Endothelial cell of umbilical vein (primary cell): ENCODE data around the gene TSHZ3. TPM values are rescaled to one million over a fixed set of nuclear protein-coding genes. Genes with fewer than 3 reads are reported as not detected.

Experiments
- BruUV-seq: library from RNA; stranded (reverse); fragments of 400-500 nt; replicated peaks from 2 replicates; lab custom pipeline; 2021; lab: Mats Ljungman, UMichigan
- CTCF ChIA-PET: fragments of 300-600, 350-600 bp; sonication (Branson Sonifier 250); formaldehyde crosslinking; loops from one replicate; lab custom pipeline; 2021; ENCODE audit warnings: antibody characterized with exemption, inconsistent platforms; lab: Charles Lee
- POLR2A ChIA-PET: fragments of 300-600, 350-600 bp; sonication (Branson Sonifier 250); formaldehyde crosslinking; loops from one replicate; lab custom pipeline; 2021; ENCODE audit warnings: antibody characterized with exemption, inconsistent platforms; lab: Charles Lee
- DNase-seq: peaks from one replicate; pipeline ENCODE4 v3.0.0-alpha.2; 2011; ENCODE audit warnings: low read depth, low spot score
- FAIRE-seq: peaks from 2 replicates; lab custom pipeline; 2011; peaks lifted over from hg19 to GRCh38; lab: Jason Lieb, UNC
- H2AFZ ChIP-seq: 2 replicates; pipeline ENCODE4 v1.6.0; 2012; ENCODE audit warnings: low read depth, low read length, control low read depth, inconsistent platforms
- H3K27ac ChIP-seq: 2 replicates; pipeline ENCODE4 v1.5.1; 2011; ENCODE audit warnings: low read depth, mild to moderate bottlenecking, control low read depth, low read length, moderate library complexity; ENCODE audit not compliant: insufficient read depth
- H3K27me3 ChIP-seq, 2 experiments: 2 replicates each; pipeline versions ENCODE4 v1.6.0 to v1.6.1; 2011; ENCODE audit warnings: low read length in 2 of 2, mixed read lengths in 1 of 2; ENCODE audit not compliant: control insufficient read depth in 2 of 2, insufficient read depth in 2 of 2
- H3K36me3 ChIP-seq, 2 experiments: 2 replicates in 1 of 2; 3 replicates in 1 of 2; pipeline ENCODE4 v1.5.1; 2011; ENCODE audit warnings: low read length in 2 of 2, mild to moderate bottlenecking in 1 of 2, moderate library complexity in 1 of 2; ENCODE audit not compliant: control insufficient read depth in 2 of 2, insufficient read depth in 2 of 2; ENCODE audit errors: extremely low read depth in 1 of 2
- H3K4me1 ChIP-seq: 3 replicates; pipeline ENCODE4 v1.5.1; 2011; ENCODE audit warnings: mild to moderate bottlenecking, low read length; ENCODE audit not compliant: control insufficient read depth, insufficient read depth; ENCODE audit errors: extremely low read depth
- H3K4me2 ChIP-seq: 2 replicates; pipeline ENCODE4 v1.6.1; 2011; ENCODE audit warnings: low read length, control low read depth, mixed read lengths; ENCODE audit not compliant: insufficient read depth
- H3K4me3 ChIP-seq, 3 experiments: fragments of 200-600 bp in 1 of 3; sonication (generic), shearing (Covaris generic) in 1 of 3; replicated peaks in 1 of 3; 2 replicates each; pipeline ENCODE4 v1.5.1; 2011 to 2016; ENCODE audit warnings: control low read depth in 3 of 3, low read length in 3 of 3, mild to moderate bottlenecking in 2 of 3, inconsistent platforms in 1 of 3, low read depth in 1 of 3, moderate library complexity in 1 of 3; ENCODE audit not compliant: insufficient read depth in 1 of 3
- H3K79me2 ChIP-seq: 2 replicates; pipeline ENCODE4 v1.6.0; 2012; ENCODE audit warnings: low read length, inconsistent platforms; ENCODE audit not compliant: control insufficient read depth, insufficient read depth
- H3K9ac ChIP-seq: replicated peaks from 2 replicates; pipeline ENCODE3; 2011; ENCODE audit warnings: low read length, control low read depth; ENCODE audit not compliant: insufficient read depth; ENCODE audit errors: extremely low read depth
- H3K9me1 ChIP-seq: replicated peaks from 3 replicates; pipeline ENCODE4 v1.6.0; 2011; ENCODE audit warnings: mild to moderate bottlenecking, low read length; ENCODE audit not compliant: control insufficient read depth, insufficient read depth; ENCODE audit errors: extremely low read depth
- H3K9me3 ChIP-seq: replicated peaks from 2 replicates; pipeline ENCODE4 v1.5.1; 2012; ENCODE audit warnings: low read length, inconsistent platforms; ENCODE audit not compliant: control insufficient read depth, insufficient read depth
- H4K20me1 ChIP-seq: replicated peaks from 2 replicates; pipeline ENCODE3; 2011; ENCODE audit warnings: mild to moderate bottlenecking, low read length; ENCODE audit not compliant: control insufficient read depth, insufficient read depth; ENCODE audit errors: extremely low read depth
- EZH2 ChIP-seq: IDR thresholded peaks from 2 replicates; pipeline ENCODE4 v1.6.1; 2012; ENCODE audit warnings: borderline replicate concordance, low read depth, mild to moderate bottlenecking, moderate library complexity, low read length, inconsistent platforms; ENCODE audit not compliant: severe bottlenecking
- FOS ChIP-seq: IDR thresholded peaks from 2 replicates; pipeline ENCODE4 v1.6.1; 2011; ENCODE audit warnings: mild to moderate bottlenecking, low read length, moderate library complexity, borderline replicate concordance; ENCODE audit not compliant: insufficient read depth
- GATA2 ChIP-seq: IDR thresholded peaks from 2 replicates; pipeline ENCODE4 v1.7.0; 2011; ENCODE audit warnings: low read depth, mild to moderate bottlenecking, moderate library complexity, mixed read lengths, low read length; ENCODE audit not compliant: insufficient read length, insufficient read depth
- JUN ChIP-seq: IDR thresholded peaks from 2 replicates; pipeline ENCODE4 v1.6.1; 2011; ENCODE audit warnings: borderline replicate concordance, low read depth; ENCODE audit not compliant: insufficient read length, insufficient read depth
- MYC ChIP-seq: IDR thresholded peaks from one replicate; pipeline ENCODE4 v1.6.1; 2011; ENCODE audit warnings: mild to moderate bottlenecking, low read depth, low read length
- POLR2A ChIP-seq: IDR thresholded peaks from 2 replicates; pipeline ENCODE4 v1.6.1; 2012; ENCODE audit warnings: low read depth, mild to moderate bottlenecking, control low read depth, low read length
- POLR2AphosphoS5 ChIP-seq: IDR thresholded peaks from 2 replicates; pipeline ENCODE4 v1.6.1; 2012; ENCODE audit warnings: low read depth, mild to moderate bottlenecking, control low read depth, low read length, moderate library complexity; ENCODE audit not compliant: insufficient read depth
- dilution Hi-C: fragments of 300-500 bp; cut with MboI; formaldehyde crosslinking; loops from one replicate; pipeline ENCODE4 v1.15.0; 2019; ENCODE audit warnings: low sequenced_read_pairs; ENCODE audit not compliant: extremely low pct_ligation_motif_present
- intact Hi-C: fragments of 100-400 bp; cut with micrococcal nuclease; formaldehyde crosslinking; loops from one replicate; pipeline ENCODE4 v1.10.0; 2022
- polyA plus RNA-seq, 4 experiments: library from polyadenylated mRNA; depleted of rRNA in 3 of 4; stranded (reverse) in 3 of 4; unstranded in 1 of 4; fragments of >200 nt; gene quantifications; 2 replicates each; pipeline versions ENCODE4 v1.2.1 to v1.2.3, GENCODE V29; 2011 to 2012; ENCODE audit warnings: missing spikeins in 1 of 4
- total RNA-seq: library from RNA; stranded (reverse); gene quantifications from 2 replicates; pipeline ENCODE4 v1.2.3, GENCODE V29; 2021
- TF ChIP-seq, protein P1 (sequence below), 2 donors: IDR thresholded peaks; 1 replicate in 1 of 2; 2 replicates in 1 of 2; pipeline ENCODE4 v1.5.1; 2011; ENCODE audit warnings: low read length in 2 of 2, mild to moderate bottlenecking in 2 of 2, moderate library complexity in 2 of 2, control low read depth in 1 of 2, inconsistent platforms in 1 of 2, low read depth in 1 of 2; ENCODE audit not compliant: insufficient read depth in 1 of 2; ENCODE audit errors: extremely low read depth in 1 of 2
- TF ChIP-seq, protein P2 (sequence below): IDR thresholded peaks from 2 replicates; pipeline ENCODE4 v1.6.1; 2011; ENCODE audit not compliant: insufficient read depth, insufficient read length

Gene TSHZ3
- total and polyA plus RNA-seq, 2 donors (not counting 3 experiments of a cell fraction or from before 2014, with no cell fraction given) = 1.2 to 6.2 TPM

DNA sequence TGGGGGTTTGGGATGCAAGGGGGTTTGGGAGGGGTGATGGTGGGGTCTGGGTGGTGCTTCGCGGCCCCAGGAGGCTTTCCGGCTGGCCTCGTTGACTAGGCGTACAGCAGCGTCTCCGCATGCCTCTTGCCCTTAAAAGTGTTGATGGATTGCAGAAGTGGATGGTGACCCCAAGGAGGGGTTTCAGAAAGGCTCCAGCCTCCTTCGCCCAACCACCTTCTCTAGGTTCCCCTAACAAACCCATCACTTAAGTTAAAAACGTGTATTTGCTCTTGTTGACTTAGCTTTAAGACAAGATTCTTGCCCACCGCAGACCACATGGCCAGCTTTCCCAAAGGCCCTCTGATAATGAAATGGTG lies 8.1 kb upstream of the TSHZ3 start:
- no peak overlapping the region for H3K4me2 ChIP-seq
- no peak overlapping the region for H2AFZ ChIP-seq
- H3K27ac ChIP-seq = no peak overlapping the region
- H3K9me1 ChIP-seq = no peaks in the 10 kb centered on the region
- FAIRE-seq (no peak), DNase-seq (no peak)
- H3K79me2 ChIP-seq = no peaks in the 10 kb centered on the region
- intact Hi-C loops = loop anchor here (1.0 to 2.0 kb wide), 2 partner anchors 674 to 868 kb away; no protein-coding TSS in a partner anchor
- no peaks in the 10 kb centered on the region for H3K9me3 ChIP-seq
- H3K4me3 ChIP-seq = no peak overlapping the region
- CTCF ChIA-PET = interaction anchor here (1.2 to 1.5 kb wide), 2 partner anchors 26 to 674 kb away, joined by 3 to 7 read pairs; no protein-coding TSS in a partner anchor
- TF ChIP-seq GATA2 (no peak), MYC (no peak), EZH2 (no peak), POLR2AphosphoS5 (no peak), JUN (no peak), POLR2A (no peak), FOS (no peak)
- TF ChIP-seq, protein P1, sequence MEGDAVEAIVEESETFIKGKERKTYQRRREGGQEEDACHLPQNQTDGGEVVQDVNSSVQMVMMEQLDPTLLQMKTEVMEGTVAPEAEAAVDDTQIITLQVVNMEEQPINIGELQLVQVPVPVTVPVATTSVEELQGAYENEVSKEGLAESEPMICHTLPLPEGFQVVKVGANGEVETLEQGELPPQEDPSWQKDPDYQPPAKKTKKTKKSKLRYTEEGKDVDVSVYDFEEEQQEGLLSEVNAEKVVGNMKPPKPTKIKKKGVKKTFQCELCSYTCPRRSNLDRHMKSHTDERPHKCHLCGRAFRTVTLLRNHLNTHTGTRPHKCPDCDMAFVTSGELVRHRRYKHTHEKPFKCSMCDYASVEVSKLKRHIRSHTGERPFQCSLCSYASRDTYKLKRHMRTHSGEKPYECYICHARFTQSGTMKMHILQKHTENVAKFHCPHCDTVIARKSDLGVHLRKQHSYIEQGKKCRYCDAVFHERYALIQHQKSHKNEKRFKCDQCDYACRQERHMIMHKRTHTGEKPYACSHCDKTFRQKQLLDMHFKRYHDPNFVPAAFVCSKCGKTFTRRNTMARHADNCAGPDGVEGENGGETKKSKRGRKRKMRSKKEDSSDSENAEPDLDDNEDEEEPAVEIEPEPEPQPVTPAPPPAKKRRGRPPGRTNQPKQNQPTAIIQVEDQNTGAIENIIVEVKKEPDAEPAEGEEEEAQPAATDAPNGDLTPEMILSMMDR (IDR thresholded peaks at IDR 0.05; ENCODE audit: extremely low read depth in 1 of 2, insufficient read depth in 1 of 2, low read depth in 1 of 2, low read length in 2 of 2) = no peak
- TF ChIP-seq, protein P2, sequence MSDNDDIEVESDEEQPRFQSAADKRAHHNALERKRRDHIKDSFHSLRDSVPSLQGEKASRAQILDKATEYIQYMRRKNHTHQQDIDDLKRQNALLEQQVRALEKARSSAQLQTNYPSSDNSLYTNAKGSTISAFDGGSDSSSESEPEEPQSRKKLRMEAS = no peak
- no peaks in the 10 kb centered on the region for H4K20me1 ChIP-seq
- no TSS peak for BruUV-seq
- no peak overlapping the region for H3K9ac ChIP-seq
- dilution Hi-C loops = no loop called here
- H3K27me3 ChIP-seq = peaks cover 43 to 47% of the 10 kb centered on the region in 2 experiments
- POLR2A ChIA-PET = no interaction called here
- H3K36me3 ChIP-seq = no peaks in the 10 kb centered on the region
- H3K4me1 ChIP-seq = no peaks in the 10 kb centered on the region
